Ishikawa (cell line): ENCODE data around the gene SPEM1.

ENCODE experiments used
- CEBPB ChIP-seq: IDR thresholded peaks from 2 replicates; pipeline ENCODE4 v1.6.1; 2012
- CREB1 ChIP-seq: IDR thresholded peaks from 2 replicates; pipeline ENCODE4 v1.6.1; 2012; ENCODE audit warnings: low read depth
- EGR1 ChIP-seq: IDR thresholded peaks from 2 replicates; pipeline ENCODE4 v1.6.1; 2012
- EP300 ChIP-seq: IDR thresholded peaks from 2 replicates; pipeline ENCODE4 v1.6.1; 2012; ENCODE audit warnings: borderline replicate concordance
- RAD21 ChIP-seq: IDR thresholded peaks from 2 replicates; pipeline ENCODE4 v1.6.1; 2012; ENCODE audit warnings: low read depth
- TAF1 ChIP-seq: IDR thresholded peaks from 2 replicates; pipeline ENCODE4 v1.6.1; 2012; ENCODE audit warnings: low read depth, mild to moderate bottlenecking
- TEAD4 ChIP-seq: IDR thresholded peaks from 2 replicates; pipeline ENCODE4 v1.6.1; 2012
- YY1 ChIP-seq: IDR thresholded peaks from 2 replicates; pipeline ENCODE4 v1.6.1; 2012; ENCODE audit warnings: low read depth
- TF ChIP-seq, protein P1 (sequence below): IDR thresholded peaks from 2 replicates; pipeline ENCODE4 v1.6.1; 2012; ENCODE audit warnings: low read depth, mild to moderate bottlenecking
- TF ChIP-seq, protein P2 (sequence below): IDR thresholded peaks from 2 replicates; pipeline ENCODE4 v1.6.1; 2012
- TF ChIP-seq, protein P3 (sequence below): IDR thresholded peaks from 2 replicates; pipeline ENCODE4 v1.6.1; 2012

DNA sequence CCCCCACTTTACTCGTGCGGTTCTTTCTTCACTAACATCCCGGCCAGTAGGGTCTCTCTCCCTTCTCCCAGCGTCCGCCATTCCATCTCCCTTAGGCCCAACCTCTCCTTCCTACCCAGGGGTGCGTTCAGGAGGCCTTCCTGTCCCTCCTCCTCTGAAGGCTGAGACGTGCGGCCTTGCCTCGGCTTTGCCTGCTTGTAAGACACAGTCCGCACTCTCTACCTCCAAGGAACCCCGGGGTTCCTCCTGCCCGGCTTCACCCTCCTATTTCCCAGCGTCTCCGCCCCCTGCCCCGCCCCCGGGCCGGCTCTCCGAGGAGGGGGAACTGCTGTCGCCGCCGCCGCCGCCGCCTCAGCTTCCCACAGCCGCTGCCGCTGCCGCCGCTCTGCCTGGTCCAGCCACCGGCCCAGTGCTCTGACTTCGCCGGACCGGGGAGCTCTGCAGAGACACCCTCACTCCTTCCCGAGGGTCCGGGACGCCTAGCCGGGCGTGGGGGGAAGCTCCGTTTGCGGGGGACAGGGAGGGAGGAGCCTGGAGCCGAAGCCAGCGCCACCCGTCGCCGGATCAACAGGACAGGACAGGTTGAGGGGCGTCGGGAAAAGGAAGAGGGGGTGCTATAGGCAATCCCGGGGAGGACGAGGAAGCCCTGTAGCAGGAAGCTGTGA is 18.0 kb downstream of the SPEM1 start:
- TF ChIP-seq EGR1 (no peak), TAF1 (no peak), CREB1 (no peak), YY1 (no peak), EP300 (no peak), TEAD4 (no peak), CEBPB (no peak), RAD21 (no peak)
- TF ChIP-seq, protein P1, sequence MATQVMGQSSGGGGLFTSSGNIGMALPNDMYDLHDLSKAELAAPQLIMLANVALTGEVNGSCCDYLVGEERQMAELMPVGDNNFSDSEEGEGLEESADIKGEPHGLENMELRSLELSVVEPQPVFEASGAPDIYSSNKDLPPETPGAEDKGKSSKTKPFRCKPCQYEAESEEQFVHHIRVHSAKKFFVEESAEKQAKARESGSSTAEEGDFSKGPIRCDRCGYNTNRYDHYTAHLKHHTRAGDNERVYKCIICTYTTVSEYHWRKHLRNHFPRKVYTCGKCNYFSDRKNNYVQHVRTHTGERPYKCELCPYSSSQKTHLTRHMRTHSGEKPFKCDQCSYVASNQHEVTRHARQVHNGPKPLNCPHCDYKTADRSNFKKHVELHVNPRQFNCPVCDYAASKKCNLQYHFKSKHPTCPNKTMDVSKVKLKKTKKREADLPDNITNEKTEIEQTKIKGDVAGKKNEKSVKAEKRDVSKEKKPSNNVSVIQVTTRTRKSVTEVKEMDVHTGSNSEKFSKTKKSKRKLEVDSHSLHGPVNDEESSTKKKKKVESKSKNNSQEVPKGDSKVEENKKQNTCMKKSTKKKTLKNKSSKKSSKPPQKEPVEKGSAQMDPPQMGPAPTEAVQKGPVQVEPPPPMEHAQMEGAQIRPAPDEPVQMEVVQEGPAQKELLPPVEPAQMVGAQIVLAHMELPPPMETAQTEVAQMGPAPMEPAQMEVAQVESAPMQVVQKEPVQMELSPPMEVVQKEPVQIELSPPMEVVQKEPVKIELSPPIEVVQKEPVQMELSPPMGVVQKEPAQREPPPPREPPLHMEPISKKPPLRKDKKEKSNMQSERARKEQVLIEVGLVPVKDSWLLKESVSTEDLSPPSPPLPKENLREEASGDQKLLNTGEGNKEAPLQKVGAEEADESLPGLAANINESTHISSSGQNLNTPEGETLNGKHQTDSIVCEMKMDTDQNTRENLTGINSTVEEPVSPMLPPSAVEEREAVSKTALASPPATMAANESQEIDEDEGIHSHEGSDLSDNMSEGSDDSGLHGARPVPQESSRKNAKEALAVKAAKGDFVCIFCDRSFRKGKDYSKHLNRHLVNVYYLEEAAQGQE = no peak
- TF ChIP-seq, protein P2, sequence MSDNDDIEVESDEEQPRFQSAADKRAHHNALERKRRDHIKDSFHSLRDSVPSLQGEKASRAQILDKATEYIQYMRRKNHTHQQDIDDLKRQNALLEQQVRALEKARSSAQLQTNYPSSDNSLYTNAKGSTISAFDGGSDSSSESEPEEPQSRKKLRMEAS = no peak
- TF ChIP-seq, protein P3, sequence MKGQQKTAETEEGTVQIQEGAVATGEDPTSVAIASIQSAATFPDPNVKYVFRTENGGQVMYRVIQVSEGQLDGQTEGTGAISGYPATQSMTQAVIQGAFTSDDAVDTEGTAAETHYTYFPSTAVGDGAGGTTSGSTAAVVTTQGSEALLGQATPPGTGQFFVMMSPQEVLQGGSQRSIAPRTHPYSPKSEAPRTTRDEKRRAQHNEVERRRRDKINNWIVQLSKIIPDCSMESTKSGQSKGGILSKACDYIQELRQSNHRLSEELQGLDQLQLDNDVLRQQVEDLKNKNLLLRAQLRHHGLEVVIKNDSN = no peak
